ENCODE data around the gene MOAP1.
"Not testable (repeated sequence)": the region's sequence is repeated elsewhere in the genome, so short reads cannot be mapped to it uniquely, and the experiment has no call there.

The MOAP1 gene

GRCh38 chr14:93142854-93143652 lies 41.6 kb downstream of the MOAP1 start:
- TF ChIP-seq CTCF (IDR thresholded peaks at IDR 0.05; ENCODE audit: control extremely low read depth, extremely low read depth, low read depth, missing control alignments), result no peak
- ChIA-PET CTCF (interaction anchor here (5.4 kb wide), 1 partner anchor 191 kb away, joined by 38 read pairs; no protein-coding TSS in a partner anchor), POLR2A (no interaction called here)
- DNase-seq (ENCODE audit: extremely low spot score), result no peak

GRCh38 chr14:93137864-93138263 lies 46.8 kb downstream of the MOAP1 start:
- ChIA-PET POLR2A (no interaction called here), CTCF (interaction anchor here (0.6 to 12.8 kb wide), 8 partner anchors 9 to 185 kb away, joined by 3 to 153 read pairs (median 4); partner anchors contain the start of gene ITPK1)
- DNase-seq (ENCODE audit: extremely low spot score), result no peak
- no peak for TF ChIP-seq CTCF (IDR thresholded peaks at IDR 0.05; ENCODE audit: control extremely low read depth, extremely low read depth, low read depth, missing control alignments)

- DNase-seq (ENCODE audit: extremely low spot score); POLR2A ChIA-PET: not testable (repeated sequence)
- CTCF ChIA-PET, result interaction anchor here (12.8 kb wide), 1 partner anchor 26 kb away, joined by 153 read pairs; the partner anchor contains the start of gene ITPK1
These were observed 48.2 kb downstream of the MOAP1 start for GRCh38 chr14:93136508-93136907.

- TF ChIP-seq CTCF (IDR thresholded peaks at IDR 0.05; ENCODE audit: control extremely low read depth, extremely low read depth, low read depth, missing control alignments), result no peak
- CTCF ChIA-PET, result interaction anchor here (1.1 to 12.8 kb wide), 2 partner anchors 26 to 28 kb away, joined by 4 to 153 read pairs; partner anchors contain the start of gene ITPK1
- POLR2A ChIA-PET, result no interaction called here
- no peak for DNase-seq (ENCODE audit: extremely low spot score)
These were observed 48.7 kb downstream of the MOAP1 start for GRCh38 chr14:93136009-93136408.

- no peak for TF ChIP-seq CTCF (IDR thresholded peaks at IDR 0.05; ENCODE audit: control extremely low read depth, extremely low read depth, low read depth, missing control alignments)
- CTCF ChIA-PET, result interaction anchor here (1.1 to 12.8 kb wide), 2 partner anchors 25 to 28 kb away, joined by 4 to 153 read pairs; partner anchors contain the start of gene ITPK1
- no peak for DNase-seq (ENCODE audit: extremely low spot score)
- POLR2A ChIA-PET, result no interaction called here
These were observed 49.3 kb downstream of the MOAP1 start for GRCh38 chr14:93135399-93135798.

- ChIA-PET POLR2A (no interaction called here), CTCF (interaction anchor here (1.1 to 12.8 kb wide), 5 partner anchors 11 to 180 kb away, joined by 4 to 153 read pairs (median 16); partner anchors contain the start of gene ITPK1)
- no peak for DNase-seq (ENCODE audit: extremely low spot score)
- no peak for TF ChIP-seq CTCF (IDR thresholded peaks at IDR 0.05; ENCODE audit: control extremely low read depth, extremely low read depth, low read depth, missing control alignments)
These were observed 51.2 kb downstream of the MOAP1 start for GRCh38 chr14:93133464-93133863.

Data from GM10248 (cell line).